Measurements from ENCODE around the gene VLDLR.
"Not testable (repeated sequence)": the region's sequence is repeated elsewhere in the genome, so short reads cannot be mapped to it uniquely, and the experiment has no call there.

The VLDLR gene

DNA sequence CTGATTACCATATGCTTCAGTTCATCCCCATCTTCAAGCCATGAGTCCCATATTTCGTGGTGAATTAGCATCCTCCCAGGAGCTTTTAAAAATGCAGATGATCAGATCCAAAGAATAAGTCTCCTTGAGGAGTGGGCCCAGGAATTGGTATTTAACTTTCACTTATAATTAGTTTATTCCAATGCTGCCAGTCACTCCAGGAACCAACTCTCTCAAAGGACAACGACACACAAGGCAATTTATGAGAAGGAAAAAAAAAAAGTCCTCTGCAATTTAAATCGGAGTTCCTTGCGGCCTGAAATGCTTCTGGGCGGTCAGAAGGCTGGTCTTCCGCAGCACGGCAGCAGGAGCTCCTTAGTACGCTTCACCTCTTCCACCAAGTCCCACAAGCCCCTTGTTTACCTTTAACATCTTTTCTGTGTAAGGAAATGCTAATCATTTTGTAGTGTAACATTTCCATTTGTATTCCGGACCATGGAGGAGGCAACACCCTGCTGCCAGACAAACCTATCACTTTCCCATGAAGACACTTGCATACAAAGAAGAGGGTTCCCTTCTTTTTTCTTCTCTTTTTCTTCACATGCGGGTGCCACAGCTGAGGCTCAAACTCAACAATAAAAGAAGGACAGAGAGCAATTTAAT is 79.4 kb downstream of the VLDLR start:
- no peak overlapping the region for H2AFZ ChIP-seq (ENCODE audit: low read depth, low read length)
- no peak overlapping the region for H2BK15ac ChIP-seq (ENCODE audit: low read depth, poor library complexity, severe bottlenecking)
- no peaks in the 10 kb centered on the region for H3K79me1 ChIP-seq (replicated peaks; ENCODE audit: low read length, poor library complexity, severe bottlenecking)
- H3K4me3 ChIP-seq (ENCODE audit: insufficient read depth in 1 of 2, low read depth in 1 of 2, low read length in 2 of 2), result no peak overlapping the region
- H3K9ac ChIP-seq (ENCODE audit: low read length), result no peak overlapping the region
- no peaks in the 10 kb centered on the region for H3K9me3 ChIP-seq (ENCODE audit: control insufficient read depth, low read length)
- no peak for DNase-seq
- no peak overlapping the region for H3K4me2 ChIP-seq (ENCODE audit: low read length, poor library complexity, severe bottlenecking)
- H3K27ac ChIP-seq (ENCODE audit: low read length, poor library complexity, severe bottlenecking), result no peak overlapping the region
- H3K4ac ChIP-seq (ENCODE audit: low read depth in 1 of 2, low read length in 2 of 2), result no peak overlapping the region
- H2BK5ac ChIP-seq (ENCODE audit: low read depth, low read length, poor library complexity, severe bottlenecking), result no peak overlapping the region
- no peak overlapping the region for H4K91ac ChIP-seq (ENCODE audit: low read length)
- no peaks in the 10 kb centered on the region for H3K36me3 ChIP-seq (ENCODE audit: control insufficient read depth in 1 of 2, insufficient read depth in 2 of 2, low read depth in 1 of 2, low read length in 2 of 2)
- no peak overlapping the region for H3K23ac ChIP-seq (ENCODE audit: low read length in 2 of 2)
- H3K4me1 ChIP-seq (ENCODE audit: control insufficient read depth, insufficient read depth, low read depth, low read length), result no peaks in the 10 kb centered on the region
- H2BK12ac ChIP-seq (ENCODE audit: low read length in 2 of 2), result no peak overlapping the region
- H2AK5ac ChIP-seq (ENCODE audit: low read length, severe bottlenecking), result no peak overlapping the region
- no peak overlapping the region for H2BK120ac ChIP-seq (ENCODE audit: low read depth, low read length)
- WGBS, result 57% methylated on average over 2 of the region's 10 CpGs
- H3K27me3 ChIP-seq (ENCODE audit: control insufficient read depth in 1 of 2, insufficient read depth in 1 of 2, low read length in 2 of 2), result no peaks in the 10 kb centered on the region
- no peak overlapping the region for H3K18ac ChIP-seq (ENCODE audit: low read depth in 1 of 2, low read length in 2 of 2)
- H4K8ac ChIP-seq (ENCODE audit: low read length), result no peak overlapping the region
- no peak overlapping the region for H3K14ac ChIP-seq (ENCODE audit: low read length in 2 of 2)

DNA sequence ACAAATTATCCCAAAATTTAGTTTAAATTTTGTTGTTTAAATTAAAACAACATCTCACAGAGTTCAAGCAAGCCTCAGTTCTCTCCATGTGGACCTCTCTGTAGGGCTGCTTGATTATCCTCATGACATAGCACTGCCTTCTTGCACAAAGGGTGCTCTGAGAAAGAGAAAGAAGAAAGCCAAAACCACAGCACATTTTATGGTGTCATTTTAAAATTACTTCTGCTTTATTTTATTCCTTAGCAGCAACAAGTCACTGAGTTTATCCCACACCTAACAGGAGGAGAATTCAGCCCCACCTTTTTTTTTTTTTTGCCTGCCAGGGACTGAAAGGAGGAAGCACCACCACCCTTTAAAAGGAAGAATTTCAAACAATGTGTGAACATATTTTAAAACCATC is 82.9 kb downstream of the VLDLR start:
- Histone ChIP-seq H3K27me3 (ENCODE audit: control insufficient read depth in 1 of 2, insufficient read depth in 1 of 2, low read length in 2 of 2) (no peaks in the 10 kb centered on the region), H2BK15ac (ENCODE audit: low read depth, poor library complexity, severe bottlenecking) (no peak overlapping the region), H3K18ac (ENCODE audit: low read depth in 1 of 2, low read length in 2 of 2) (no peak overlapping the region), H2BK5ac (ENCODE audit: low read depth, low read length, poor library complexity, severe bottlenecking) (no peak overlapping the region), H2AK5ac (ENCODE audit: low read length, severe bottlenecking) (no peak overlapping the region), H2BK120ac (ENCODE audit: low read depth, low read length) (no peak overlapping the region), H3K79me1 (replicated peaks; ENCODE audit: low read length, poor library complexity, severe bottlenecking) (no peaks in the 10 kb centered on the region), H3K4me2 (ENCODE audit: low read length, poor library complexity, severe bottlenecking) (no peak overlapping the region), H2AFZ (ENCODE audit: low read depth, low read length) (no peak overlapping the region), H3K27ac (ENCODE audit: low read length, poor library complexity, severe bottlenecking) (no peak overlapping the region), H3K4me1 (ENCODE audit: control insufficient read depth, insufficient read depth, low read depth, low read length) (no peaks in the 10 kb centered on the region), H3K23ac (ENCODE audit: low read length in 2 of 2) (no peak overlapping the region), H2BK12ac (ENCODE audit: low read length in 2 of 2) (no peak overlapping the region), H3K4me3 (ENCODE audit: insufficient read depth in 1 of 2, low read depth in 1 of 2, low read length in 2 of 2) (no peak overlapping the region), H3K36me3 (ENCODE audit: control insufficient read depth in 1 of 2, insufficient read depth in 2 of 2, low read depth in 1 of 2, low read length in 2 of 2) (peaks cover 0 to 4% of the 10 kb centered on the region in 2 experiments), H3K14ac (ENCODE audit: low read length in 2 of 2) (no peak overlapping the region), H3K9me3 (ENCODE audit: control insufficient read depth, low read length) (no peaks in the 10 kb centered on the region), H4K91ac (ENCODE audit: low read length) (no peak overlapping the region), H3K4ac (ENCODE audit: low read depth in 1 of 2, low read length in 2 of 2) (no peak overlapping the region), H3K9ac (ENCODE audit: low read length) (no peak overlapping the region), H4K8ac (ENCODE audit: low read length) (no peak overlapping the region)
- DNase-seq, result no peak

DNA sequence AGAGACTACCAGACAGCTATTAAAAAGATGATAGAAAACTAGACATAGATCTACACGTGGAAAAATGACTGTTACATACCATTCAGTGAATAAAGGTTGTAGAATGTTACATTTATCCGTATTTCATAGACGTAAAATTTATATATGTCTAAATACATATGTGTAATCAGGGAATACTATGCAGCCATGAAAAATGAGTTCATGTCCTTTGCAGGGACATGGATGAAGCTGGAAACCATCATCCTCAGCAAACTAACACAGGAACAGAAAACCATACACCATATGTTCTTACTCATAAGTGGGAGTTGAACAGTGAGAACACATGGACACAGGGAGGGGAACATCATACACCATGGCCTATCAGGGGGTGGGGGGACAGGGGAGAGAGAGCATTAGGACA is 85.7 kb downstream of the VLDLR start:
- H3K23ac ChIP-seq (ENCODE audit: low read length in 2 of 2); H2BK5ac ChIP-seq (ENCODE audit: low read depth, low read length, poor library complexity, severe bottlenecking); H2AK5ac ChIP-seq (ENCODE audit: low read length, severe bottlenecking); H2BK120ac ChIP-seq (ENCODE audit: low read depth, low read length); H3K27ac ChIP-seq (ENCODE audit: low read length, poor library complexity, severe bottlenecking); H3K27me3 ChIP-seq (ENCODE audit: control insufficient read depth in 1 of 2, insufficient read depth in 1 of 2, low read length in 2 of 2); H3K4me1 ChIP-seq (ENCODE audit: control insufficient read depth, insufficient read depth, low read depth, low read length); H3K18ac ChIP-seq (ENCODE audit: low read depth in 1 of 2, low read length in 2 of 2); H3K9me3 ChIP-seq (ENCODE audit: control insufficient read depth, low read length); H3K4me3 ChIP-seq (ENCODE audit: insufficient read depth in 1 of 2, low read depth in 1 of 2, low read length in 2 of 2); H3K4me2 ChIP-seq (ENCODE audit: low read length, poor library complexity, severe bottlenecking); H3K36me3 ChIP-seq (ENCODE audit: control insufficient read depth in 1 of 2, insufficient read depth in 2 of 2, low read depth in 1 of 2, low read length in 2 of 2); H4K91ac ChIP-seq (ENCODE audit: low read length); H3K4ac ChIP-seq (ENCODE audit: low read depth in 1 of 2, low read length in 2 of 2); H2BK15ac ChIP-seq (ENCODE audit: low read depth, poor library complexity, severe bottlenecking); DNase-seq; H3K79me1 ChIP-seq (replicated peaks; ENCODE audit: low read length, poor library complexity, severe bottlenecking); H3K14ac ChIP-seq (ENCODE audit: low read length in 2 of 2); H4K8ac ChIP-seq (ENCODE audit: low read length); H3K9ac ChIP-seq (ENCODE audit: low read length); H2AFZ ChIP-seq (ENCODE audit: low read depth, low read length); H2BK12ac ChIP-seq (ENCODE audit: low read length in 2 of 2): not testable (repeated sequence)
- WGBS, result 100% methylated on average over 1 of the region's 3 CpGs
